Karpas-422 (cell line): ENCODE data around the gene CDC6. TPM values are rescaled to one million over a fixed set of nuclear protein-coding genes. Genes with fewer than 3 reads are reported as not detected.

Experiments
- DNase-seq: peaks from one replicate; pipeline ENCODE4 v3.0.0-alpha.2; 2015
- H2AFZ ChIP-seq: fragments of 200-600 bp; sonication (generic); 2 replicates; pipeline ENCODE4 v1.6.1; 2014; ENCODE audit warnings: antibody characterized with exemption, low read length, mixed read lengths
- H3K27ac ChIP-seq: fragments of 200-600 bp; sonication (generic); 2 replicates; pipeline ENCODE4 v1.5.1; 2014; ENCODE audit warnings: mild to moderate bottlenecking, low read length, moderate library complexity
- H3K27me3 ChIP-seq: fragments of 200-600 bp; sonication (generic); 2 replicates; pipeline ENCODE4 v1.6.1; 2014; ENCODE audit warnings: low read length, mixed read lengths
- H3K36me3 ChIP-seq: fragments of 200-600 bp; sonication (generic); 2 replicates; pipeline ENCODE4 v1.6.1; 2014; ENCODE audit warnings: low read length, mixed read lengths; ENCODE audit not compliant: insufficient read depth
- H3K4me1 ChIP-seq: fragments of 200-600 bp; sonication (generic); 2 replicates; pipeline ENCODE4 v1.6.1; 2014; ENCODE audit warnings: mild to moderate bottlenecking, low read length, mixed read lengths
- H3K4me2 ChIP-seq: fragments of 200-600 bp; sonication (generic); 2 replicates; pipeline ENCODE4 v1.6.1; 2014; ENCODE audit warnings: low read length, low read depth, mild to moderate bottlenecking; ENCODE audit not compliant: poor library complexity, severe bottlenecking
- H3K4me3 ChIP-seq: fragments of 200-600 bp; sonication (generic); 2 replicates; pipeline ENCODE4 v1.5.1; 2014; ENCODE audit warnings: mild to moderate bottlenecking, antibody characterized with exemption, low read length, mixed read lengths
- H3K79me2 ChIP-seq: fragments of 200-600 bp; sonication (generic); 2 replicates; pipeline ENCODE4 v1.6.1; 2014; ENCODE audit warnings: mild to moderate bottlenecking, low read length, mixed read lengths
- H3K9ac ChIP-seq: fragments of 200-600 bp; sonication (generic); 2 replicates; pipeline ENCODE4 v1.6.0; 2014; ENCODE audit warnings: low read length
- H3K9me2 ChIP-seq: fragments of 200-600 bp; sonication (generic), shearing (Covaris generic); replicated peaks from 2 replicates; pipeline ENCODE4 v1.6.0; 2014; ENCODE audit warnings: mild to moderate bottlenecking, low read length, moderate library complexity; ENCODE audit not compliant: insufficient read depth
- H3K9me3 ChIP-seq: fragments of 300-700, 200-600 bp; sonication (generic); 2 replicates; pipeline ENCODE4 v1.6.1; 2014; ENCODE audit warnings: low read length, mixed read lengths
- H4K20me1 ChIP-seq: fragments of 200-600 bp; sonication (generic); 2 replicates; pipeline ENCODE4 v1.6.1; 2014; ENCODE audit warnings: mild to moderate bottlenecking, antibody characterized with exemption, low read length, low read depth; ENCODE audit not compliant: insufficient read depth
- total RNA-seq: library from RNA; depleted of rRNA; stranded (reverse); fragments of >200 nt; shearing (Covaris generic); gene quantifications from 2 replicates; pipeline ENCODE4 v1.2.3, GENCODE V29; 2014; ENCODE audit warnings: low replicate concordance

CDC6 gene
- total RNA-seq, 1 experiment from 2014 or later: 16.4 TPM

DNA sequence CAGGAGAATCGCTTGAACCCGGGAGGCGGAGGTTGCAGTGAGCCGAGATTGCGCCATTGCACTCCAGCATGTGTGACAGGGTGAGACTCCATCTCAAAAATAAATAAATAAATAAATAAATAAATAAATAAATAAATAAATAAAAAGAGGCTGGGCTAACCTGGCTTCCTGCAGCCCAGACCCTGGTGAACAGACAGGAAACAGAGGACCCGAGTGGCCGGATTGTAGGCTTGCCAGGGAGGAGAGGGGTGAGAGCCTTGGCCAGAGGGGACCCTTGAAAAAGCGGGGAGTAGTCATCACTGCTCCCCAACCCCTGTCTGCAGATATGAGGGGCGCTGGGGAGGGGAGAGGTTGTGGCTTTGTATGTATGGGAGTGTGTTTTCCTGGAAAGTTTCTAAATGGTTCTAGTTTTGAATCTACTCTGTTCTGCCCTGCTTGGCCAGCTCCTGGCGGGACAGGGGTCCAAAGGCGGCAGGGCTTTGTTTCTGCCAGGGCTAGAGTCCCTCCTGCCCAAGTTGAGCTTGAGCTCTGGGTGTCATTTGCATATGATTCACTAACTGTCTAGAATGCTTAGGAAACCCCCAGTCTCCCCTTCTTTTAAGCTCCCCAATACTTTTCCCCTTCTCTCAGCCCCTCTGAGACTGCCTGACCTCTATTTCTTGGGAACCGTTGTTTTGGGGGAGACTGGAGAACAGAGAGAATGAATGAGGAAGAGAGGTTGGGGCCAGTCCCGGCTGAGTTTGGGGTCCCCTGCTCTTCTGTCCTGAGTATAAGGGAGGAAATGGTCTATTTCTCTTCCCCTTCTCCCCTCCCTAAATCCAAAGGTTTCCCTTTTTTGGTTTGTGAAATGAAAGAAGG lies 37.7 kb downstream of the CDC6 start:
- peak; percentile 76 for DNase-seq

DNA sequence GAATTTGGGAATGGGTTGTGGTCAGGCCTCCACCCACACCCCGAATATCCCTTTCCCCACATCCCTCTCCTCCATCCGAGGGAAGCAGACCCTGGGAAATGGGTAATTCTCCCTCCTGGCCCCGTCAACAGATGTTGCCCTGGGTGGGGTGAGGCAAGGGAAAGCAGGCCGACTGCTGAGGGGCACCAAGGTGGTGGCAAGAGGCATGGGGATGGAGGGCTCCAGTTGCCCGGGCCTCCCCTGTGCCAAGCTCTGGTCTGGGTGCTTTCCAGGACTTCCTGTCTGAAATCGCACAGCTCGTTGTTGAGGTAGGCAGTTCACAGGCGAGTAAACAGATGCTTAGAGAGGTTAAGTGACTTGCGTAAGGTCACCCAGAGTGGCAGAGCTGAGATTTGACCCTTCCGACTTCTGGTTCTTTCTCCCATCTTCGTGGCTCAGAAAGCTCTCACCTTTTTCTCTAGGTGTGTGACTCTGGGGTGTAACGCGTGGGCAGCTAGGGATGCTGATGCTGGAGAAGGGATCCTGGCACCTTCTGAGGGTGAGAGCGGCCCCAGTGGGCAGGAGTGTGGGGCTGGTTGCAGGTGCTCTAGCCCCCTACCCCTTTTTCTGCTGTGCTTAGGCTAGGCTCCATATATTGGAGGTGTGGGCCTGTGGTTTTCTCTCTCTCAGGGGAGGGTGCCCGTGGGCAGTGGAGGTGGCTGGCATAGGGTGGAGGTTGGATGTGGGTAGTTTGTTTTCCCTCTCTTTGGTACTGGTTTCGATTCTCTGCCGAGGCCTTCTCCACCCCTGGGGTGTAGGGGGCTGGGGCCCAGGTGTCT lies 38.5 kb downstream of the CDC6 start:
- Histone ChIP-seq H3K27ac (peak overlapping the region; percentile 97), H3K4me2 (peak overlapping the region; percentile 94), H3K27me3 (no peaks in the 10 kb centered on the region), H3K9me3 (no peaks in the 10 kb centered on the region), H4K20me1 (peaks cover 6% of the 10 kb centered on the region; the same call in 1 of the 2 replicates), H3K9me2 (no peaks in the 10 kb centered on the region), H3K4me1 (peaks cover 93% of the 10 kb centered on the region), H3K9ac (peak overlapping the region; percentile 79), H3K4me3 (peak overlapping the region; percentile 65), H3K79me2 (peaks cover 79% of the 10 kb centered on the region), H3K36me3 (no peaks in the 10 kb centered on the region), H2AFZ (no peak overlapping the region)
- DNase-seq: peak; percentile 79

More for the DNA sequence above, 37.7 kb downstream of the CDC6 start:
- Histone ChIP-seq H3K36me3 (no peaks in the 10 kb centered on the region), H3K9ac (peak overlapping the region; percentile 79), H4K20me1 (peaks cover 15% of the 10 kb centered on the region; the same call in 1 of the 2 replicates), H3K4me2 (peak overlapping the region; percentile 94), H2AFZ (no peak overlapping the region), H3K9me2 (no peaks in the 10 kb centered on the region), H3K4me1 (peaks cover 94% of the 10 kb centered on the region), H3K9me3 (no peaks in the 10 kb centered on the region), H3K27ac (peak overlapping the region; percentile 97), H3K27me3 (no peaks in the 10 kb centered on the region), H3K4me3 (peak overlapping the region; percentile 65), H3K79me2 (peaks cover 73% of the 10 kb centered on the region)

DNA sequence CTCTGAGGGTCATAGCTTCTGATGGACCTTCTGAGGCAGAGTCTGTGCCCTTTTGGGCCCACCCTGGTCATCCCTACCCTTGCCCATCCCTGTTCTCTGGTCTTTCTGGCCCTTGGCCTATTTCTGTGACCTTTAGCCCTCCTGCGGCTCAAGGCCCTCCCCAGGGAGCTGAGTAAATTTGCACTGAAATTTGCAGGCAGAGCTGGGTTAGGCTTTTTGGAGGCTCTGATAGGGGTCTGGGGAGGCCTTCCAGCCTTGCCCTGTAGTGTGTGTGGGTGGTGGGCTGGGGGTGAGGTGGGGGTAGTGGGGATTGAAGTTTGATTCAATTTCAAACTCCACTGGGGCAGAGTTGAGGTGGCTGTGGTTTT lies 39.1 kb downstream of the CDC6 start:
- Histone ChIP-seq H3K4me2 (peak overlapping the region; percentile 94), H3K79me2 (peaks cover 80% of the 10 kb centered on the region), H3K4me1 (peaks cover 87% of the 10 kb centered on the region), H2AFZ (no peak overlapping the region), H3K4me3 (peak overlapping the region; percentile 65), H3K9me2 (no peaks in the 10 kb centered on the region), H3K9ac (peak overlapping the region; percentile 79), H3K27me3 (no peaks in the 10 kb centered on the region), H3K9me3 (no peaks in the 10 kb centered on the region), H4K20me1 (peaks cover 2% of the 10 kb centered on the region; the same call in 1 of the 2 replicates), H3K27ac (peak overlapping the region; percentile 97), H3K36me3 (no peaks in the 10 kb centered on the region)
- DNase-seq: peak; percentile 69

DNA sequence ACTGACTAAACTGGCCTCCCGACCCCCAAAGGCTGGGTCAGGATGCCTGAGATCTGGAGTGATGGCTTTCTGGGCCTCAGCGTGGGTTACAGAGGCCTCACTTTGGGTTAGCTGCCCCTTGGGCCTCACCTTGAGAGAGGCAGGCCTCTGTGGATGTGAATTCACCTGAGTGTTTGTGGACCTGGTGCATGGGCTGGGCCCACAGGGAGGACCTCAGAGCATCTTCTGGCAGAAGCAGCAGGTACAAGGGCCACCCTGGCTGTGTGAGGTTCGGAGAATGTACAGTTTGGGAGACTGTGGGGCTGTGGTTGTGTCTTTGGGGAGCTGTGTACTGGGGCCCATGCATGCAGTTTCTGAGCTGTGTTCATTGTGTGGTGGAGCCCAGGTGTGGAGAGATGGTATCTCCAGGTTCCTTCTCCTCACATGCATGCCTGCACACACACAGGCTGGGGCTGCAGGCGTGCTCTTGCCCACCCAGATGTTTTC lies 39.6 kb downstream of the CDC6 start:
- peak overlapping the region; percentile 65 for H3K4me3 ChIP-seq
- no peaks in the 10 kb centered on the region for H3K27me3 ChIP-seq
- no peaks in the 10 kb centered on the region for H4K20me1 ChIP-seq
- no peaks in the 10 kb centered on the region for H3K9me3 ChIP-seq
- H3K9me2 ChIP-seq: no peaks in the 10 kb centered on the region
- peaks cover 75% of the 10 kb centered on the region for H3K79me2 ChIP-seq
- peak overlapping the region; percentile 97 for H3K27ac ChIP-seq
- peak overlapping the region; percentile 79 for H3K9ac ChIP-seq
- peak; percentile 77 for DNase-seq
- H2AFZ ChIP-seq: no peak overlapping the region
- peak overlapping the region; percentile 94 for H3K4me2 ChIP-seq
- H3K36me3 ChIP-seq: no peaks in the 10 kb centered on the region
- peaks cover 82% of the 10 kb centered on the region for H3K4me1 ChIP-seq

DNA sequence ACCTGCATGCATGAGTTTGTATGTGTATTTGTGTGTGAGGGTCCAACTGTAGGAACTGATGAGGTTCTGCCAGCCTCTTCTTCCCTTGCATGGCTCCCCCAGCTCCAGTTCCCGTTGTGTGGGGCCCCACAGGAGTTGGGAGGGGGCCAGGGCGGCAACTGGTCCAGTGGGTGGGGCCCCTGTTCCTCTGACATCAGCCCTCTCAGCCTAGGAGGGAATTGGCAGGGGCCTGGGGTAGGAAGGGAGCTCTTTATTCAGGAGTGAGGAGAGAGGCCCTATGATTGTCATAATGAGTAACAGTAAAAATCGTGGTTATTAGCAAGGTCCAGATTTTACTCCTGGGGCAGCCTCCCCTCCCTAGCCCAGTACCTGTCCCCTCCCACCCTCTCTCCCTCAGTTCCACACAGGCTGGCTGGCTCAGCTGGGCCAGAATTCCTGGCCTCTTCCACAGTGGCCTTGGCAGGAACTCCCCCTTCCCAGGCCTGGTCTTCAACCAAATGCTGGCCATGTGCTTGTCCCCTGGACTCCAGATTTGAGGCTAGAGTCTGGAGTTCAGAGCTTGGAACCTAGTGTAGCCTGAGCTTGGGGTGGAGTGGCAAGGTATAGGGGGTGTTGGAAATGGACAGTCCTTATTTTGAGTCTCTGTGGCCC lies 40.2 kb downstream of the CDC6 start:
- H3K4me1 ChIP-seq: peaks cover 76% of the 10 kb centered on the region
- no peaks in the 10 kb centered on the region for H3K27me3 ChIP-seq
- no peak for DNase-seq
- no peaks in the 10 kb centered on the region for H3K9me2 ChIP-seq
- no peaks in the 10 kb centered on the region for H3K9me3 ChIP-seq
- H3K4me2 ChIP-seq: peak overlapping the region; percentile 94
- H3K27ac ChIP-seq: peak overlapping the region; percentile 97
- peaks cover 74% of the 10 kb centered on the region for H3K79me2 ChIP-seq
- no peaks in the 10 kb centered on the region for H4K20me1 ChIP-seq
- H3K9ac ChIP-seq: peak overlapping the region; percentile 79
- H3K4me3 ChIP-seq: peak overlapping the region; percentile 65
- no peaks in the 10 kb centered on the region for H3K36me3 ChIP-seq
- no peak overlapping the region for H2AFZ ChIP-seq

DNA sequence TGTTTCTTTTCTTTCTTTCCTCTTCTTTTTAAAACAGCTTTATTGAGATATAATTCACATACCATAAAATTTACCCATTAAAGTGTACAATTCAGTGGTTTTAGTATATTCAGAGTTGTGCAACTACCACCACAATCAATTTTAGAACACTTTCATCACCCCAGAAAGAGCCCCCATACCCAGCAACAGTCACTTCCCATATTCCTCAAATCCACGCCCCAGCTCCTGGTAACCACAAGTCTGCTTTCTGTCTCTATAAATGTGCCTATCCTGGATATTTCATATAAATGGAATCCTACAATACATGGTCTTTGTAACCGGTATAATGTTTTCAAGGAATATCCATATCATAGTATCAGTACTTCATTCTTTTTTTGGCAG lies 40.7 kb downstream of the CDC6 start:
- Histone ChIP-seq H3K9me2 (no peaks in the 10 kb centered on the region), H3K27me3 (no peaks in the 10 kb centered on the region), H3K79me2 (peaks cover 69% of the 10 kb centered on the region), H3K9ac (peak overlapping the region; percentile 79; the same call in 1 of the 2 replicates), H3K4me2 (peak overlapping the region; percentile 94), H3K27ac (peak overlapping the region; percentile 97), H3K4me3 (peak overlapping the region; percentile 65; the same call in 1 of the 2 replicates), H3K9me3 (no peaks in the 10 kb centered on the region), H3K36me3 (no peaks in the 10 kb centered on the region), H4K20me1 (no peaks in the 10 kb centered on the region), H2AFZ (no peak overlapping the region), H3K4me1 (peaks cover 71% of the 10 kb centered on the region)
- DNase-seq: no peak

DNA sequence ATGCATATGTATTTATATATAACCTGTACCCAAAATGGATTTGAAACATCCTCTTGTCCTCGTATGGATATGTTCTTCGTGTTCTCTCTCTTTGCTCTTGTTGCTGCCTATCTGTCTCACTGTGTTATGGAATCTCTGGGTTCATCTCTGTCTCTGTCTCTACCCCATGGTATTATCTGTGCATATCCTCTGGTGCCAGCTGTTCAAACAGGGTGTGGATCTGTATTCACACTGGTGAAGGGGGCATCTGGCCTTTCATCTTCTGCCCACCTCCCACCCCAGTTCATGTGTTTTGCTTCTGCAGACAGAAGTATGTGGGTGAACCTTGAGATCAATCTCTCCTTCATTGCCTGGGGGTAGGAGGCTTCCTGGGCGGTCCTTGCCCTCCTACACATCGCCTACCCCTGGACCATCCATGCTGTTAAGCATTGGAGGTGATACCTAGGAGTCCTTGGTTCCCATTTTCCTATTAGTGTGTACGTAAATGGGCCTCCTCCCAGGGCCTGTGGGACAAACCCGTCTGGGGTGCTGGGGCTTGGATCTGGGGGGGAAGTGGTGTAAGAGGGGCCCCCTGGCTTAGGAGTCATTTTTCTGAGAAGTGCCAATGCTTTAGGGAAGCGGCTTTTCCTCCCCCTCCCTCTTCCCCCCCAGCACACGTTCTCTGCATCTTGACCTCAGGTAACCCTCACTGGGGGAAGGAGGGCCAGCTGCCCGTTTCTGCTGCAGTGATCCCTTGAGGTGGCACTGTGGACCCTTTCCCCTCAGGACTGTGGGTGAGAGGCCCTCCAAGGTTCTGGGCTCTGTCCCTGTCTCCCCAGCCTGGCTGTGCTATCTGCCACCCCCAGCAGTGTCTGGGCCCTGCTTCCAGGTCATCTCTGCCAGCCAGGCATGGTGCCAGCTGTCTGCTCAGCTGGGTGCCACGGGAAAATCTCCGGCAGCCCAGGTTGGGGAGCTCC lies 42.4 kb downstream of the CDC6 start:
- Histone ChIP-seq H3K9ac (peak overlapping the region; percentile 57), H3K27me3 (no peaks in the 10 kb centered on the region), H3K27ac (peak overlapping the region; percentile 64), H4K20me1 (no peaks in the 10 kb centered on the region), H3K36me3 (no peaks in the 10 kb centered on the region), H3K4me2 (peak overlapping the region; percentile 61), H3K9me2 (no peaks in the 10 kb centered on the region), H3K9me3 (no peaks in the 10 kb centered on the region), H3K4me1 (peaks cover 68% of the 10 kb centered on the region), H3K4me3 (peak overlapping the region; percentile 45; the same call in 1 of the 2 replicates), H2AFZ (no peak overlapping the region), H3K79me2 (peaks cover 70% of the 10 kb centered on the region)
- peak; percentile 59 for DNase-seq
